ENCODE results near the gene KDM6B. TPM values are rescaled to one million over a fixed set of nuclear protein-coding genes. Genes with fewer than 3 reads are reported as not detected.
A peak's percentile ranks its signal among the peaks of the same experiment; 100 is the strongest.

The KDM6B gene, protein sequence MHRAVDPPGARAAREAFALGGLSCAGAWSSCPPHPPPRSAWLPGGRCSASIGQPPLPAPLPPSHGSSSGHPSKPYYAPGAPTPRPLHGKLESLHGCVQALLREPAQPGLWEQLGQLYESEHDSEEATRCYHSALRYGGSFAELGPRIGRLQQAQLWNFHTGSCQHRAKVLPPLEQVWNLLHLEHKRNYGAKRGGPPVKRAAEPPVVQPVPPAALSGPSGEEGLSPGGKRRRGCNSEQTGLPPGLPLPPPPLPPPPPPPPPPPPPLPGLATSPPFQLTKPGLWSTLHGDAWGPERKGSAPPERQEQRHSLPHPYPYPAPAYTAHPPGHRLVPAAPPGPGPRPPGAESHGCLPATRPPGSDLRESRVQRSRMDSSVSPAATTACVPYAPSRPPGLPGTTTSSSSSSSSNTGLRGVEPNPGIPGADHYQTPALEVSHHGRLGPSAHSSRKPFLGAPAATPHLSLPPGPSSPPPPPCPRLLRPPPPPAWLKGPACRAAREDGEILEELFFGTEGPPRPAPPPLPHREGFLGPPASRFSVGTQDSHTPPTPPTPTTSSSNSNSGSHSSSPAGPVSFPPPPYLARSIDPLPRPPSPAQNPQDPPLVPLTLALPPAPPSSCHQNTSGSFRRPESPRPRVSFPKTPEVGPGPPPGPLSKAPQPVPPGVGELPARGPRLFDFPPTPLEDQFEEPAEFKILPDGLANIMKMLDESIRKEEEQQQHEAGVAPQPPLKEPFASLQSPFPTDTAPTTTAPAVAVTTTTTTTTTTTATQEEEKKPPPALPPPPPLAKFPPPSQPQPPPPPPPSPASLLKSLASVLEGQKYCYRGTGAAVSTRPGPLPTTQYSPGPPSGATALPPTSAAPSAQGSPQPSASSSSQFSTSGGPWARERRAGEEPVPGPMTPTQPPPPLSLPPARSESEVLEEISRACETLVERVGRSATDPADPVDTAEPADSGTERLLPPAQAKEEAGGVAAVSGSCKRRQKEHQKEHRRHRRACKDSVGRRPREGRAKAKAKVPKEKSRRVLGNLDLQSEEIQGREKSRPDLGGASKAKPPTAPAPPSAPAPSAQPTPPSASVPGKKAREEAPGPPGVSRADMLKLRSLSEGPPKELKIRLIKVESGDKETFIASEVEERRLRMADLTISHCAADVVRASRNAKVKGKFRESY (N-terminal part only)
- 7.9 TPM for total RNA-seq
- polyA plus RNA-seq: 17.3 TPM

DNA sequence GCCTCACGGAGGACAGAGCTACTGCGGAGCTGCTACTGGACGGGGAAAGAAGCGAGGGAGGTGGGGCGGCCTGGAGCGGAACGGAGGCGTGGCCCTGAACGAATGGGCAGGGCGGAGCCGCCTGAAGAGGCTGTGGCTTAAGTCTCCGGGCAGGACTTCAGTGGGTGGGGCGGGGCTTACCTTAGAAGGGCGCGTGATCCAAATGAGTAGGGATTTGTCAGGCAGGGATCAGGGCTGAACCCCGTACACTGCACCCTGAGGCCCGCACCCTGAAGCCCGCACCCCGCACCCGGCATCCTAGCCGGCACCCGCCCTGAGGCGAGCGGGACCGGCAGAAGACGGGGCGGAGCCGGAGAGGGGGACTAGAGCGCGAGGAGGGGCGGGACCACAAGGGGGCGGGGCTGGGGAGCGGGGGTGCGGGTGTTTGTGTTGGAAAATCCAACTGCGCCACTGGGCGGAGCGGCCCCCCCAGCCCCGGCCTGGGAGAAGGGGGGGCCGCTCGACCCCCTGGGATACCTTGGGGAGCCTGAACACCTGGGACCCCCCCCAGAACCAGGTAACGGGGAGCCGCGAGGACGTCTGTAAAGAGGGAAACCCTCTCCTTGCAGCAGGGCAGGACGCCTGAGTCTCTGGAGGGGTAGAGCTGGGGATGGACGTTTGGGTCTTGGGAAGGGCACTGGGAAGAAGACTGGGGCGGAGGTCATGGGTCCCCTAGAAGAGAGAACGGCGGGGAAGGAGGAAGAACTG, at the start of gene KDM6B:
KDM6B (plus strand) TSS at position 423 of the 747 bp plus-strand sequence. CDS start 11,338 bp downstream, outside the sequence.
- peaks cover 4% of the 10 kb centered on the region for H3K4me1 ChIP-seq (ENCODE audit: insufficient read depth)
- H3K36me3 ChIP-seq (ENCODE audit: insufficient read depth): no peaks in the 10 kb centered on the region
- peak within 1 kb of the TSS; percentile 80 for H3K4me3 ChIP-seq (ENCODE audit: low read depth, low read length)
- no peak for DNase-seq (ENCODE audit: extremely low spot score)
- under 1% methylated on average over 49 of the region's 49 CpGs for WGBS
- peak within 1 kb of the TSS; percentile 93 for H3K27ac ChIP-seq (ENCODE audit: low read depth)

- no peak for DNase-seq (ENCODE audit: extremely low spot score)
- Histone ChIP-seq H3K4me1 (ENCODE audit: insufficient read depth) (no peaks in the 10 kb centered on the region), H3K4me3 (ENCODE audit: low read depth, low read length) (no peak overlapping the region), H3K27ac (ENCODE audit: low read depth) (no peak overlapping the region), H3K36me3 (ENCODE audit: insufficient read depth) (no peaks in the 10 kb centered on the region)
- 89% methylated on average over 21 of the region's 21 CpGs for WGBS
Observed at GRCh38 chr17:7786866-7787265, 47.2 kb upstream of the KDM6B start.

DNA sequence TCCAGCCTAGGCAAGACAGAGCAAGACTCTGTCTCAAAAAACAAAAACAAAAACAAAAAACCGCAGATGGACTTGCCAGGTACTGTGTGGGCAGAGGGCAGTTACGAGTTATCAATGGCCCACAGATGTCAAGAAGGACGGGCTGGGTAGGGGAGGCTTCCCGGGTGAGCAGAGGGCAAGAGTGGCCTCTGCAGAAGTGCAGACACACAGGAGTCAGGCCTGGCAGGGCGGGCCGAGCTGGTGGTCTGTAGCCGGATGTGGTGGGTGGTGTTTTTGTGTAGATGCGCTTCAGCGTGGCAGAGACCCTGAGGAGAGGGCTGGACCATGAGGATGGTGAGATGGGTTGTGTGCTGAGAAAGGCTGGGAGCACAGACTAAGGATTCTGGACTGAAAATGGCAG, 44.9 kb upstream of the KDM6B start:
- Histone ChIP-seq H3K27ac (ENCODE audit: low read depth) (no peak overlapping the region), H3K4me1 (ENCODE audit: insufficient read depth) (no peaks in the 10 kb centered on the region), H3K36me3 (ENCODE audit: insufficient read depth) (no peaks in the 10 kb centered on the region), H3K4me3 (ENCODE audit: low read depth, low read length) (no peak overlapping the region)
- WGBS: 89% methylated on average over 9 of the region's 9 CpGs
- no peak for DNase-seq (ENCODE audit: extremely low spot score)

DNA sequence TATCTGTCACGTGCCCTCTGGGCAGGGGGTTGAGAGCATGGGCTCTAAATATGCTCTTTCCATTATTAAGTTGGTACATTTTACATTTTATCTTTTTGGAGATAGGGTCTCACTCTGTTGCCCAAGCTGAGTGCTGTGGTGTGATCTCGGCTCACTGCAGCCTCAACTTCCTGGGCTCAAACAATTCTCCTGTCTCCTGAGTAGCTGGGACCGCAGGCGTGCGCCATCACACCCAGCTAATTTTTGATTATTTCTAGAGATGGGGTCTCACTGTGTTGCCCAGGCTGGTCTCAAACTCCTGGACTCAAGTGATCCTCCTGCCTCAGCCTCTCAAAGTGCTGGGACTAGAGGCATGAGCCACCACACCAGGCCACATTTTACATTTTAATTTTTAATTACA, 43.9 kb upstream of the KDM6B start:
- Histone ChIP-seq H3K4me3 (ENCODE audit: low read depth, low read length) (no peak overlapping the region), H3K36me3 (ENCODE audit: insufficient read depth) (no peaks in the 10 kb centered on the region), H3K27ac (ENCODE audit: low read depth) (no peak overlapping the region), H3K4me1 (ENCODE audit: insufficient read depth) (no peaks in the 10 kb centered on the region)
- 91% methylated on average over 5 of the region's 5 CpGs for WGBS
- DNase-seq (ENCODE audit: extremely low spot score): no peak

- Histone ChIP-seq H3K4me3 (ENCODE audit: low read depth, low read length) (no peak overlapping the region), H3K36me3 (ENCODE audit: insufficient read depth) (no peaks in the 10 kb centered on the region), H3K27ac (ENCODE audit: low read depth) (no peak overlapping the region), H3K4me1 (ENCODE audit: insufficient read depth) (no peaks in the 10 kb centered on the region)
- WGBS: 94% methylated on average over 17 of the region's 17 CpGs
- no peak for DNase-seq (ENCODE audit: extremely low spot score)
Observed at GRCh38 chr17:7792611-7793010, 41.4 kb upstream of the KDM6B start.

DNA sequence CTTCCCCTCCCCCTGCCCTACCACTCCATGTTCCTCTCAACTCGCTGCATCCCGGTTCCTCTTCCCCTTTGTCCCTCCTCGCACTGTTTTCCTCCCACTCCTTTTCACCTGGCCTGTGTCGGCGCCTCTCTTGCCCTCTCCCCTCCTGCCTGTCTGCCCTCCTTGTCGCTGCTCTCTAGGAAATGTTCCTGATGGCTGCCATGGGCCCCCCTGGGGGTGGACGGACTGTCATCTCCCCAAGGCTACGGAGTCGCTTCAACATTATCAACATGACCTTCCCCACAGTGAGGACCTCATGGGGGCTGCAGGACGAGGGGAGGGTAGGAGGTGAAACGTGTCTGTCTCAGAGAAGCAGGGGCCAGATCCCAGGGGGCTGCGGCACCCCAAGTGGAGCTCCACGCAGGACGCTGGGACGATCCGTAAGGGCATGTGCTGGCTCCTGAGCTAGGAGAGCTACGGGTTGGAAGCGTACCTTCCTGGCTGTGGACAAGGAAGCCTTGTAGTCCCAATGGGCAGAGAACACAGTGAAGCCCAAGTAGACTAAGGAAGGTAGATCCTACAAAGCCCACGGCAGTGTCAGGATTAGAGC, 39.8 kb upstream of the KDM6B start:
- no peaks in the 10 kb centered on the region for H3K4me1 ChIP-seq (ENCODE audit: insufficient read depth)
- no peak overlapping the region for H3K27ac ChIP-seq (ENCODE audit: low read depth)
- H3K36me3 ChIP-seq (ENCODE audit: insufficient read depth): no peaks in the 10 kb centered on the region
- 55% methylated on average over 19 of the region's 19 CpGs for WGBS
- no peak for DNase-seq (ENCODE audit: extremely low spot score)
- no peak overlapping the region for H3K4me3 ChIP-seq (ENCODE audit: low read depth, low read length)

- no peak for DNase-seq (ENCODE audit: extremely low spot score)
- 89% methylated on average over 13 of the region's 13 CpGs for whole genome bisulfite sequencing
- Histone ChIP-seq H3K4me3 (ENCODE audit: low read depth, low read length) (no peak overlapping the region), H3K27ac (ENCODE audit: low read depth) (no peak overlapping the region), H3K4me1 (ENCODE audit: insufficient read depth) (no peaks in the 10 kb centered on the region), H3K36me3 (ENCODE audit: insufficient read depth) (no peaks in the 10 kb centered on the region)
Observed at GRCh38 chr17:7797976-7798375, 36.0 kb upstream of the KDM6B start.

- Histone ChIP-seq H3K36me3 (ENCODE audit: insufficient read depth) (no peaks in the 10 kb centered on the region), H3K27ac (ENCODE audit: low read depth) (no peak overlapping the region), H3K4me3 (ENCODE audit: low read depth, low read length) (no peak overlapping the region), H3K4me1 (ENCODE audit: insufficient read depth) (no peaks in the 10 kb centered on the region)
- no peak for DNase-seq (ENCODE audit: extremely low spot score)
- 86% methylated on average over 13 of the region's 13 CpGs for WGBS
Observed at GRCh38 chr17:7798839-7799238, 35.2 kb upstream of the KDM6B start.

- WGBS: 34% methylated on average over 13 of the region's 13 CpGs
- Histone ChIP-seq H3K27ac (ENCODE audit: low read depth) (peak overlapping the region; percentile 56), H3K4me3 (ENCODE audit: low read depth, low read length) (no peak overlapping the region), H3K36me3 (ENCODE audit: insufficient read depth) (no peaks in the 10 kb centered on the region), H3K4me1 (ENCODE audit: insufficient read depth) (no peaks in the 10 kb centered on the region)
- DNase-seq (ENCODE audit: extremely low spot score): peak; percentile 28
Observed at GRCh38 chr17:7803981-7804380, 30.0 kb upstream of the KDM6B start.

DNA sequence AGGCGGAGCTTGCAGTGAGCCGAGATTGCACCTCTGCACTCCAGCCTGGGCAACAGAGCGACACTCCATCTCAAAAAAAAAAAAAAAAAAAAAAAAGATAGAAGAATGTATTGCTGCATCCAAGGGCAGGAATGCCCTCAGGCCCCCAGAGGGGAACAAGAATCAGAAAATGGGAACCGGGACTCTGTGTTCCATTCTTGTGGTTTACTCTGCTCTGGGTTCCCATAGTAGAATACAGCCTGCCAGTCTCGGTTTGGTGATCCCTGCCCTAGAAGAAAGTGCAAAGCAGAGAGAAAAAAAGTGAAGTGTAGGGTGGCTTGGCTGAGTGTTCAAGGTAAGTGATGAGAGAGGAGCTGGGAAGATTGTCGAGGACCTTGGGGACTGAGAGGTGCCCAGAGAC, 27.4 kb upstream of the KDM6B start:
- no peak for DNase-seq (ENCODE audit: extremely low spot score)
- WGBS: 82% methylated on average over 6 of the region's 6 CpGs
- H3K36me3 ChIP-seq (ENCODE audit: insufficient read depth): no peaks in the 10 kb centered on the region
- no peak overlapping the region for H3K27ac ChIP-seq (ENCODE audit: low read depth)
- H3K4me1 ChIP-seq (ENCODE audit: insufficient read depth): no peaks in the 10 kb centered on the region
- no peak overlapping the region for H3K4me3 ChIP-seq (ENCODE audit: low read depth, low read length)

DNA sequence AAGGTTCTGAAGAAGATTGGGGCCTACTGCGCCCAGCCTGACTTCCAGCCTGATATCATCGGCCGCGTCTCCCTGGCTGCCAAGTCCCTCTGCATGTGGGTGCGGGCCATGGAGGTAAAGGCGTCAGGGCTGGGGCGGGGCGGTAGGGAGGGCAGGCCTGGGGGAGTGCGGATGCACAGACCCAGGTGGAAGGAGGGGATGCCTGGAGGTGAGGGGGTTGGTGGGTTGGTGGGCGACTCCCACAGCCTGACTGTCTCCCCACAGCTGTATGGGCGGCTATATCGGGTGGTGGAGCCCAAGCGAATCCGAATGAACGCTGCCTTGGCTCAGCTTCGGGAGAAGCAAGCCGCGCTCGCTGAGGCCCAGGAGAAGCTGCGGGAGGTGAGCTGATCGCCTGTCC, 26.8 kb upstream of the KDM6B start:
- H3K4me1 ChIP-seq (ENCODE audit: insufficient read depth): no peaks in the 10 kb centered on the region
- H3K36me3 ChIP-seq (ENCODE audit: insufficient read depth): no peaks in the 10 kb centered on the region
- DNase-seq (ENCODE audit: extremely low spot score): no peak
- no peak overlapping the region for H3K4me3 ChIP-seq (ENCODE audit: low read depth, low read length)
- no peak overlapping the region for H3K27ac ChIP-seq (ENCODE audit: low read depth)
- WGBS: 83% methylated on average over 21 of the region's 21 CpGs

DNA sequence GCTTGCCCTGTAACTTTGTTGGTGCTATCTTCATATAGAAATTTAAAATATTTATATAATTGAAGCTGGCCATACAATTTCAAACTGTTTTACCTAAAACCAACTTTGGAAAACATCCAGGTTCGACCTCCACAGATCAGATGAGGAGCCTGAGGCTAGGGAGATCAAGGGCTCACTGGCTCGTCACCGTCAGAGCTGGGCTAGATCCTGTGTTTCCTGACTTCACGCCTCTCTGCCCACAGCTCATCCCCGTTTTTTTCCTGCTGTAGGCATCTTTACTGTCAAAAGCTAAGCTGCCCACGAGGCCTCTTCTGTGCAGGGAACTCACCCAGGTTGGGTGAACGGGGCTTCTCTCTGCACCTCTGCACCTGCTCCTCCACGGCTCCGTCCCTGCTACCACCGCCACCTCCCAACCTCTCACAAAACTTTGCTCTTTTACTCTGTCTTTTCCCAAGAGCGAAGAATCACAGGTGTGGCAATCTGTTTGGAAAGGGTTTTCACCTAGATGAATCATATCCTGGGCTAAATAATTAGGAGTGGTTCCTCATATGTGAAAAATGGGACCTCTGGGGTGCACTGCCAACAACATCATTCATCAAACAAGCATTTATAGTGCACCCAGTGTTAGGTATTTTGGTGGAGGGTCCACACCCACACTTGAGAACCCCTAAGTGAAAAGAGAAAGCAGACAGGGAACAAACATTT, 24.8 kb upstream of the KDM6B start:
- Histone ChIP-seq H3K27ac (ENCODE audit: low read depth) (no peak overlapping the region), H3K36me3 (ENCODE audit: insufficient read depth) (no peaks in the 10 kb centered on the region), H3K4me1 (ENCODE audit: insufficient read depth) (no peaks in the 10 kb centered on the region), H3K4me3 (ENCODE audit: low read depth, low read length) (no peak overlapping the region)
- WGBS: 55% methylated on average over 11 of the region's 11 CpGs
- no peak for DNase-seq (ENCODE audit: extremely low spot score)

Measured in urinary bladder (tissue), 4 donors.